COLO668 (cell line): ENCODE measurements around the gene ZMAT2.
"Not testable (repeated sequence)": the region's sequence is repeated elsewhere in the genome, so short reads cannot be mapped to it uniquely, and the experiment has no call there.

Source experiments
- DNase-seq: peaks from one replicate; lab custom pipeline; 2025; ENCODE audit not compliant: unreplicated experiment; lab: John Stamatoyannopoulos, UW

The ZMAT2 gene

GRCh38 chr5:140700177-140701144, at the start of gene ZMAT2:
Gene ZMAT2 (plus strand): TSS chr5:140700447. CDS start chr5:140700461, 14 bp downstream.
- DNase-seq: peak; percentile 86

GRCh38 chr5:140658870-140659269, 41.4 kb upstream of the ZMAT2 start:
- no peak for DNase-seq

- DNase-seq: not testable (repeated sequence)
Measured at GRCh38 chr5:140660371-140660770, 39.9 kb upstream of the ZMAT2 start.

- no peak for DNase-seq
Measured at GRCh38 chr5:140664030-140664358, 36.3 kb upstream of the ZMAT2 start.

- DNase-seq: peak; percentile 91
Measured at GRCh38 chr5:140664359-140665119, 35.7 kb upstream of the ZMAT2 start, which contains the start of gene WDR55. Gene WDR55 (plus strand): TSS chr5:140664904. CDS start chr5:140664913, 9 bp downstream.

GRCh38 chr5:140671035-140671434, 29.2 kb upstream of the ZMAT2 start:
- not testable (repeated sequence) for DNase-seq

- DNase-seq: no peak
Measured at GRCh38 chr5:140671472-140672125, 28.6 kb upstream of the ZMAT2 start.

- DNase-seq: peak; percentile 29
Measured at GRCh38 chr5:140672455-140673186, 27.6 kb upstream of the ZMAT2 start.

- DNase-seq: no peak
Measured at GRCh38 chr5:140673187-140673976, 26.9 kb upstream of the ZMAT2 start, which contains the start of gene DND1. Gene DND1 (minus strand): TSS chr5:140673576. CDS start chr5:140673542, 34 bp downstream.

- DNase-seq: no peak
Measured at GRCh38 chr5:140674211-140674610, 26.0 kb upstream of the ZMAT2 start.

GRCh38 chr5:140674629-140675028, 25.6 kb upstream of the ZMAT2 start:
- DNase-seq: no peak

GRCh38 chr5:140677947-140678346, 22.3 kb upstream of the ZMAT2 start:
- no peak for DNase-seq

- DNase-seq: no peak
Measured at GRCh38 chr5:140678993-140679392, 21.3 kb upstream of the ZMAT2 start.

- peak; percentile 4 for DNase-seq
Measured at GRCh38 chr5:140690376-140690932, 9.8 kb upstream of the ZMAT2 start.

GRCh38 chr5:140690941-140691924, 9.0 kb upstream of the ZMAT2 start, which contains the start of the genes HARS1 and HARS2:
Gene HARS1 (minus strand): TSS chr5:140691370. CDS start chr5:140691304, 66 bp downstream.
Gene HARS2 (plus strand): TSS chr5:140691455. CDS start chr5:140691649, 194 bp downstream.
- peak; percentile 86 for DNase-seq

- no peak for DNase-seq
Measured at GRCh38 chr5:140694276-140694675, 6.0 kb upstream of the ZMAT2 start.

GRCh38 chr5:140696891-140697492, 3.3 kb upstream of the ZMAT2 start:
- DNase-seq: no peak

- DNase-seq: no peak
Measured at GRCh38 chr5:140707812-140708211, 7.6 kb downstream of the ZMAT2 start.
